HEK293 (cell line): ENCODE results near the gene KCNV2.

Experiments
- CTCF ChIA-PET: fragments of 350-600 bp; formaldehyde crosslinking; extraction: SDS; loops from one replicate; lab custom pipeline; 2021; ENCODE audit warnings: antibody characterized with exemption; lab: Yijun Ruan, JAX
- POLR2A ChIA-PET: fragments of 300-600 bp; formaldehyde crosslinking; extraction: SDS; loops from one replicate; lab custom pipeline; 2020; ENCODE audit warnings: antibody characterized with exemption, inconsistent platforms; lab: Yijun Ruan, JAX
- H3K27ac ChIP-seq: fragments of 200-500 bp; sonication (Bioruptor generic); 2 replicates; pipeline ENCODE4 v1.5.1; 2014; ENCODE audit warnings: low read depth, low read length, control low read depth, inconsistent platforms; ENCODE audit errors: extremely low read depth
- H3K36me3 ChIP-seq, 2 experiments: fragments of 200-500 bp in 1 of 2; sonication (Bioruptor generic) in 1 of 2; 1 replicate in 1 of 2; 2 replicates in 1 of 2; pipeline ENCODE4 v1.5.1; 2014 to 2017; ENCODE audit warnings: inconsistent platforms in 2 of 2, low read length in 2 of 2; ENCODE audit not compliant: control insufficient read depth in 2 of 2, insufficient read depth in 1 of 2
- H3K4me1 ChIP-seq: fragments of 200-500 bp; sonication (Bioruptor generic); 2 replicates; pipeline ENCODE4 v1.5.1; 2014; ENCODE audit warnings: mild to moderate bottlenecking, low read length, inconsistent platforms; ENCODE audit not compliant: control insufficient read depth, insufficient read depth
- H3K4me3 ChIP-seq: 2 replicates; pipeline ENCODE4 v1.5.1; 2011; ENCODE audit warnings: low read depth, mild to moderate bottlenecking, control low read depth, low read length, moderate library complexity
- H3K9me3 ChIP-seq: fragments of 200-500 bp; sonication (Bioruptor generic); 2 replicates; pipeline ENCODE4 v1.5.1; 2014; ENCODE audit warnings: low read depth, low read length, inconsistent platforms; ENCODE audit not compliant: control insufficient read depth, insufficient read depth
- GLI4 ChIP-seq: fragments of 450-650 bp; formaldehyde crosslinking; IDR thresholded peaks from 2 replicates; pipeline ENCODE4 v1.5.1; 2016; ENCODE audit warnings: missing biosample characterization, missing genetic modification characterization
- TCF7L2 ChIP-seq: IDR thresholded peaks from 2 replicates; pipeline ENCODE4 v1.6.1; 2011; ENCODE audit warnings: low read depth, mild to moderate bottlenecking, inconsistent platforms, low read length, moderate library complexity, borderline replicate concordance
- ZIC2 ChIP-seq: fragments of 450-650 bp; formaldehyde crosslinking; IDR thresholded peaks from 2 replicates; pipeline ENCODE4 v1.5.1; 2016; ENCODE audit warnings: missing biosample characterization, missing genetic modification characterization
- ZNF132 ChIP-seq: fragments of 450-650 bp; formaldehyde crosslinking; IDR thresholded peaks from 2 replicates; pipeline ENCODE4 v1.5.1; 2017; ENCODE audit warnings: missing biosample characterization, missing genetic modification characterization, borderline replicate concordance
- ZNF140 ChIP-seq: fragments of 450-650 bp; formaldehyde crosslinking; IDR thresholded peaks from 2 replicates; pipeline ENCODE4 v1.5.1; 2016; ENCODE audit warnings: missing biosample characterization, missing genetic modification characterization
- ZNF302 ChIP-seq: fragments of 450-650 bp; formaldehyde crosslinking; IDR thresholded peaks from 2 replicates; pipeline ENCODE4 v1.5.1; 2016; ENCODE audit warnings: missing biosample characterization, missing genetic modification characterization, low read depth
- ZNF311 ChIP-seq: fragments of 450-650 bp; formaldehyde crosslinking; IDR thresholded peaks from 2 replicates; pipeline ENCODE4 v1.5.1; 2017; ENCODE audit warnings: missing biosample characterization, missing genetic modification characterization, borderline replicate concordance
- ZNF324 ChIP-seq: fragments of 450-650 bp; formaldehyde crosslinking; IDR thresholded peaks from 2 replicates; pipeline ENCODE4 v1.5.1; 2016; ENCODE audit warnings: missing biosample characterization, missing genetic modification characterization
- ZNF433 ChIP-seq: fragments of 450-650 bp; formaldehyde crosslinking; IDR thresholded peaks from 2 replicates; pipeline ENCODE4 v1.5.1; 2016; ENCODE audit warnings: missing biosample characterization, missing genetic modification characterization, low read depth
- ZNF510 ChIP-seq: fragments of 450-650 bp; formaldehyde crosslinking; IDR thresholded peaks from 2 replicates; pipeline ENCODE4 v1.5.1; 2018; ENCODE audit warnings: mild to moderate bottlenecking, missing genetic modification characterization, missing biosample characterization; ENCODE audit not compliant: insufficient replicate concordance
- ZNF600 ChIP-seq: fragments of 450-650 bp; formaldehyde crosslinking; IDR thresholded peaks from 2 replicates; pipeline ENCODE4 v1.5.1; 2016; ENCODE audit warnings: missing biosample characterization, missing genetic modification characterization
- ZNF660 ChIP-seq: fragments of 450-650 bp; IDR thresholded peaks from 2 replicates; pipeline ENCODE4 v1.5.1; 2018; ENCODE audit warnings: missing biosample characterization, mild to moderate bottlenecking, missing genetic modification characterization
- ZNF76 ChIP-seq: fragments of 450-650 bp; formaldehyde crosslinking; IDR thresholded peaks from 2 replicates; pipeline ENCODE4; 2016; ENCODE audit warnings: low read depth, missing biosample characterization, missing genetic modification characterization, borderline replicate concordance
- ZSCAN23 ChIP-seq: fragments of 450-650 bp; formaldehyde crosslinking; IDR thresholded peaks from 2 replicates; pipeline ENCODE4 v1.5.1; 2016; ENCODE audit warnings: missing biosample characterization, missing genetic modification characterization
- TF ChIP-seq, protein P1 (sequence below): fragments of 450-650 bp; formaldehyde crosslinking; IDR thresholded peaks from 2 replicates; pipeline ENCODE4 v1.5.1; 2016; ENCODE audit warnings: missing biosample characterization, missing genetic modification characterization, borderline replicate concordance
- TF ChIP-seq, protein P2 (sequence below): fragments of 450-650 bp; formaldehyde crosslinking; IDR thresholded peaks from 2 replicates; pipeline ENCODE4 v1.5.1; 2016; ENCODE audit warnings: missing biosample characterization, missing genetic modification characterization
- TF ChIP-seq, protein P3 (sequence below): fragments of 450-650 bp; formaldehyde crosslinking; IDR thresholded peaks from 2 replicates; pipeline ENCODE4 v1.5.1; 2016; ENCODE audit warnings: missing biosample characterization, missing genetic modification characterization
- TF ChIP-seq, protein P4 (sequence below): fragments of 450-650 bp; formaldehyde crosslinking; IDR thresholded peaks from 2 replicates; pipeline ENCODE4 v1.5.1; 2016; ENCODE audit warnings: missing biosample characterization, missing genetic modification characterization

The KCNV2 gene

DNA sequence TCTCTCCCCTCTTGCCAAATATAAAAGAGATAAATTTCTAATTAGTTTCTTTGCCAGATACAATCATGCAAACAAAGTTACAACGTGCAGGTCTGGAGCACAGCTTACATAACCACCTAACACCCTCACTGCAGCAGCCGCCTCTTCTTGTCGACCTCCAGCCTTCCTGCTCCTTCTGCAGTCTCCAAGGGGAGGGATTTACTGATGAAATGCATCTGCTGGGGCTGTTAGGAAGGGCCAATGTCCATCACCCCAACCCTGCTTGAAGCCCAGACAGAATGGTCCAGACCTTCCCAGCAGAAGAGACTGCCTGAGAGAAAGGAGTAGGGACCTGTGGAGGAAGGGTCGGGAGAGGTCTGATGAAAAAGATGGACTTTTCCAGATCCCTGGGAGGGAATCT, 15.2 kb downstream of the KCNV2 start:
- H3K27ac ChIP-seq, result no peak overlapping the region
- TF ChIP-seq, protein P1, sequence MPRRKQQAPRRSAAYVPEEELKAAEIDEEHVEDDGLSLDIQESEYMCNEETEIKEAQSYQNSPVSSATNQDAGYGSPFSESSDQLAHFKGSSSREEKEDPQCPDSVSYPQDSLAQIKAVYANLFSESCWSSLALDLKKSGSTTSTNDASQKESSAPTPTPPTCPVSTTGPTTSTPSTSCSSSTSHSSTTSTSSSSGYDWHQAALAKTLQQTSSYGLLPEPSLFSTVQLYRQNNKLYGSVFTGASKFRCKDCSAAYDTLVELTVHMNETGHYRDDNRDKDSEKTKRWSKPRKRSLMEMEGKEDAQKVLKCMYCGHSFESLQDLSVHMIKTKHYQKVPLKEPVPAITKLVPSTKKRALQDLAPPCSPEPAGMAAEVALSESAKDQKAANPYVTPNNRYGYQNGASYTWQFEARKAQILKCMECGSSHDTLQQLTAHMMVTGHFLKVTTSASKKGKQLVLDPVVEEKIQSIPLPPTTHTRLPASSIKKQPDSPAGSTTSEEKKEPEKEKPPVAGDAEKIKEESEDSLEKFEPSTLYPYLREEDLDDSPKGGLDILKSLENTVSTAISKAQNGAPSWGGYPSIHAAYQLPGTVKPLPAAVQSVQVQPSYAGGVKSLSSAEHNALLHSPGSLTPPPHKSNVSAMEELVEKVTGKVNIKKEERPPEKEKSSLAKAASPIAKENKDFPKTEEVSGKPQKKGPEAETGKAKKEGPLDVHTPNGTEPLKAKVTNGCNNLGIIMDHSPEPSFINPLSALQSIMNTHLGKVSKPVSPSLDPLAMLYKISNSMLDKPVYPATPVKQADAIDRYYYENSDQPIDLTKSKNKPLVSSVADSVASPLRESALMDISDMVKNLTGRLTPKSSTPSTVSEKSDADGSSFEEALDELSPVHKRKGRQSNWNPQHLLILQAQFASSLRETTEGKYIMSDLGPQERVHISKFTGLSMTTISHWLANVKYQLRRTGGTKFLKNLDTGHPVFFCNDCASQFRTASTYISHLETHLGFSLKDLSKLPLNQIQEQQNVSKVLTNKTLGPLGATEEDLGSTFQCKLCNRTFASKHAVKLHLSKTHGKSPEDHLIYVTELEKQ (tag by site-specific recombination), result no peak
- TF ChIP-seq ZNF140 (tag by site-specific recombination), result no peak
- no peak for TF ChIP-seq ZNF302
- TF ChIP-seq GLI4 (tag by site-specific recombination), result no peak
- TF ChIP-seq ZNF311, result no peak
- POLR2A ChIA-PET, result no interaction called here
- H3K4me1 ChIP-seq, result peaks cover 4% of the 10 kb centered on the region; the same call in 1 of the 2 replicates
- CTCF ChIA-PET, result no interaction called here
- H3K4me3 ChIP-seq, result no peak overlapping the region
- no peaks in the 10 kb centered on the region for H3K36me3 ChIP-seq
- no peaks in the 10 kb centered on the region for H3K9me3 ChIP-seq

DNA sequence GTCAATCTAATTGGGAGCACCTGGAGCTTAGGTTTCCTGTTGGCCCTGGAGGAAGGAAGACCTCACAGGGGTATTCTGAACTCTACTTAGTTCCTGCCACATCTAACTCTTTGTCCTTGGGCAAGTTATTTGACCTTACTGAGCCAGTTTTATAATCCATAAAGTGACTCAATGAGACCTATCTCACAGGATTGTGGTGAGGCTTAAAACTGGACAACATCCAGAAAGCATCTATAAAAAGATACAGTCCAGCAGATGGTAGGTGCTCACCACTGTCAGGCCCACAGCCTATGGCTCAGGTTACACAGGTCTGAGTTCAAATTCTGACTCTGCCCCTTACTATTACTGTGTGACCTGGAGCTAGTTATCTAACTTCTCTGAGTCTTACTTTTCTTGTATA, 23.3 kb downstream of the KCNV2 start:
- TF ChIP-seq ZNF433 (tag by site-specific recombination) (no peak), ZNF600 (tag by site-specific recombination) (no peak), ZNF660 (no peak), ZNF324 (tag by site-specific recombination) (no peak), TCF7L2 (no peak), ZSCAN23 (tag by site-specific recombination) (no peak)
- TF ChIP-seq, protein P2, sequence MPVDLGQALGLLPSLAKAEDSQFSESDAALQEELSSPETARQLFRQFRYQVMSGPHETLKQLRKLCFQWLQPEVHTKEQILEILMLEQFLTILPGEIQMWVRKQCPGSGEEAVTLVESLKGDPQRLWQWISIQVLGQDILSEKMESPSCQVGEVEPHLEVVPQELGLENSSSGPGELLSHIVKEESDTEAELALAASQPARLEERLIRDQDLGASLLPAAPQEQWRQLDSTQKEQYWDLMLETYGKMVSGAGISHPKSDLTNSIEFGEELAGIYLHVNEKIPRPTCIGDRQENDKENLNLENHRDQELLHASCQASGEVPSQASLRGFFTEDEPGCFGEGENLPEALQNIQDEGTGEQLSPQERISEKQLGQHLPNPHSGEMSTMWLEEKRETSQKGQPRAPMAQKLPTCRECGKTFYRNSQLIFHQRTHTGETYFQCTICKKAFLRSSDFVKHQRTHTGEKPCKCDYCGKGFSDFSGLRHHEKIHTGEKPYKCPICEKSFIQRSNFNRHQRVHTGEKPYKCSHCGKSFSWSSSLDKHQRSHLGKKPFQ (tag by site-specific recombination), result no peak
- TF ChIP-seq, protein P3, sequence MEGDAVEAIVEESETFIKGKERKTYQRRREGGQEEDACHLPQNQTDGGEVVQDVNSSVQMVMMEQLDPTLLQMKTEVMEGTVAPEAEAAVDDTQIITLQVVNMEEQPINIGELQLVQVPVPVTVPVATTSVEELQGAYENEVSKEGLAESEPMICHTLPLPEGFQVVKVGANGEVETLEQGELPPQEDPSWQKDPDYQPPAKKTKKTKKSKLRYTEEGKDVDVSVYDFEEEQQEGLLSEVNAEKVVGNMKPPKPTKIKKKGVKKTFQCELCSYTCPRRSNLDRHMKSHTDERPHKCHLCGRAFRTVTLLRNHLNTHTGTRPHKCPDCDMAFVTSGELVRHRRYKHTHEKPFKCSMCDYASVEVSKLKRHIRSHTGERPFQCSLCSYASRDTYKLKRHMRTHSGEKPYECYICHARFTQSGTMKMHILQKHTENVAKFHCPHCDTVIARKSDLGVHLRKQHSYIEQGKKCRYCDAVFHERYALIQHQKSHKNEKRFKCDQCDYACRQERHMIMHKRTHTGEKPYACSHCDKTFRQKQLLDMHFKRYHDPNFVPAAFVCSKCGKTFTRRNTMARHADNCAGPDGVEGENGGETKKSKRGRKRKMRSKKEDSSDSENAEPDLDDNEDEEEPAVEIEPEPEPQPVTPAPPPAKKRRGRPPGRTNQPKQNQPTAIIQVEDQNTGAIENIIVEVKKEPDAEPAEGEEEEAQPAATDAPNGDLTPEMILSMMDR, result no peak
- Histone ChIP-seq H3K36me3 (no peaks in the 10 kb centered on the region), H3K4me3 (no peak overlapping the region), H3K27ac (no peak overlapping the region), H3K4me1 (no peaks in the 10 kb centered on the region), H3K9me3 (no peaks in the 10 kb centered on the region)
- ChIA-PET CTCF (interaction anchor here (0.7 to 1.2 kb wide), 5 partner anchors 12 to 915 kb away, joined by 3 read pairs; no protein-coding TSS in a partner anchor), POLR2A (interaction anchor here (1.3 kb wide), 1 partner anchor 13 kb away, joined by 3 read pairs; no protein-coding TSS in a partner anchor)

DNA sequence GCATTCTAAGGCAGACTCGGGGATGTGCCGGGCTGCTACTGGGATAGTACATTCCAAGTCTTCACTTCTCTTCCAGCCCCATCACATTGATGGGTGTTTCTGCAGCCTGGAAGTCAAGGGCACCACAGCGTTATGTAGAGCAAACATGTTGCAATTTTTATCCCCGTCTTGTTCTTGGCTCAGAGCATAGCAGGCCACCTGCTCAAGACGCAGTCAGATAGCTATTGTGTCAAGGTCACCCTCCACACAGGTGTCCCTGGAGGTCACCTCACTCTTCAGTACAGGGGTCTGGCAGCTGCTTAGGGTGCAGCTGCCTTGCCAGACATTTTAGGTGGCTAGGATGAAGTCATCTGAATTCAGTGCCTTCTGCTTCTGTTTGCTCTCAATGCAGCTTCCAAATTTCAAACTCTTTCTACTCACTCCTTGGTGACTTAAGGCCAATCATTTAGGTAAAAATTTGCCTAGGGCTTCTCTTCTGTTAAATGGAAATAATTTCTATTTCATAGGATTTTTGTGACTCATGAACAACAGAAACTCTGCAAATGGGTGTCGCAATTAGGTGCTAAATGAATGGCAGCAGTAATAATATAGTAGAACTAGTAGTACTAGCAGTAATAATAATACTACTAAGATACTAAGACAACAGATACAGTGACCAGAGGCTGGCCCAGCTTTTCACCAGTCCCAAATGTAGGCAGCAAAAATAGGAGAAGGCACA, 24.3 kb downstream of the KCNV2 start:
- no peaks in the 10 kb centered on the region for H3K4me1 ChIP-seq
- TF ChIP-seq ZNF76 (tag by site-specific recombination) (no peak), ZNF510 (no peak), ZIC2 (tag by site-specific recombination) (no peak), ZNF132 (tag by site-specific recombination) (no peak)
- TF ChIP-seq, protein P4, sequence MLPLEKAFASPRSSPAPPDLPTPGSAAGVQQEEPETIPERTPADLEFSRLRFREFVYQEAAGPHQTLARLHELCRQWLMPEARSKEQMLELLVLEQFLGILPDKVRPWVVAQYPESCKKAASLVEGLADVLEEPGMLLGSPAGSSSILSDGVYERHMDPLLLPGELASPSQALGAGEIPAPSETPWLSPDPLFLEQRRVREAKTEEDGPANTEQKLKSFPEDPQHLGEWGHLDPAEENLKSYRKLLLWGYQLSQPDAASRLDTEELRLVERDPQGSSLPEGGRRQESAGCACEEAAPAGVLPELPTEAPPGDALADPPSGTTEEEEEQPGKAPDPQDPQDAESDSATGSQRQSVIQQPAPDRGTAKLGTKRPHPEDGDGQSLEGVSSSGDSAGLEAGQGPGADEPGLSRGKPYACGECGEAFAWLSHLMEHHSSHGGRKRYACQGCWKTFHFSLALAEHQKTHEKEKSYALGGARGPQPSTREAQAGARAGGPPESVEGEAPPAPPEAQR (tag by site-specific recombination), result no peak
- TF ChIP-seq, all 188 proteins: peak for 0
- ChIA-PET CTCF (interaction anchor here (0.6 to 1.2 kb wide), 3 partner anchors 13 to 105 kb away, joined by 3 read pairs; no protein-coding TSS in a partner anchor), POLR2A (interaction anchor here (1.3 kb wide), 1 partner anchor 14 kb away, joined by 3 read pairs; no protein-coding TSS in a partner anchor)
- Histone ChIP-seq H3K9me3 (no peaks in the 10 kb centered on the region), H3K27ac (no peak overlapping the region), H3K36me3 (no peaks in the 10 kb centered on the region), H3K4me3 (no peak overlapping the region)
